WI38 (cell line): Measurements from ENCODE around the gene FAM170A.

Source experiments
- H3K4me3 ChIP-seq: 2 replicates; pipeline ENCODE4 v1.5.1; 2011; ENCODE audit warnings: low read depth, mild to moderate bottlenecking, control low read depth, low read length
- CTCF ChIP-seq: IDR thresholded peaks from 2 replicates; pipeline ENCODE4 v1.5.1; 2012; ENCODE audit warnings: low read depth, mild to moderate bottlenecking, control low read depth, low read length

The FAM170A gene

GRCh38 chr5:119626086-119626485 is 3.3 kb upstream of the FAM170A start:
- H3K4me3 ChIP-seq, result no peak overlapping the region
- no peak for TF ChIP-seq CTCF

GRCh38 chr5:119630752-119631440 is 1.5 kb downstream of the FAM170A start:
- no peak overlapping the region for H3K4me3 ChIP-seq
- TF ChIP-seq CTCF, result no peak

GRCh38 chr5:119631660-119632059 is 2.3 kb downstream of the FAM170A start:
- no peak for TF ChIP-seq CTCF
- H3K4me3 ChIP-seq, result no peak overlapping the region

- no peak overlapping the region for H3K4me3 ChIP-seq
- TF ChIP-seq CTCF, result no peak
These were observed 22.1 kb downstream of the FAM170A start for GRCh38 chr5:119651486-119651885.

- TF ChIP-seq CTCF, result no peak
- H3K4me3 ChIP-seq, result no peak overlapping the region
These were observed 25.7 kb downstream of the FAM170A start for GRCh38 chr5:119655061-119655460.

GRCh38 chr5:119656023-119656422 is 26.7 kb downstream of the FAM170A start:
- no peak overlapping the region for H3K4me3 ChIP-seq
- TF ChIP-seq CTCF, result no peak

- no peak for TF ChIP-seq CTCF
- no peak overlapping the region for H3K4me3 ChIP-seq
These were observed 37.2 kb downstream of the FAM170A start for GRCh38 chr5:119666542-119666941.
